H1 (cell line): ENCODE results near the gene DDX31. TPM values are rescaled to one million over a fixed set of nuclear protein-coding genes. Genes with fewer than 3 reads are reported as not detected.

Experiments used
- CTCF ChIA-PET: fragments of 300-600 bp; sonication (Branson Sonifier 250); formaldehyde crosslinking; loops from one replicate; lab custom pipeline; 2021; ENCODE audit not compliant: partially characterized antibody; lab: Charles Lee
- POLR2A ChIA-PET: fragments of 300-600 bp; sonication (Branson Sonifier 250); formaldehyde crosslinking; loops from one replicate; lab custom pipeline; 2021; ENCODE audit warnings: inconsistent platforms; ENCODE audit not compliant: partially characterized antibody; lab: Charles Lee
- DNase-seq, 2 experiments: peaks; one replicate each; pipeline versions ENCODE4 v3.0.0 to v3.0.0-alpha.2; 2010 to 2022; ENCODE audit warnings: low spot score in 2 of 2, low read depth in 1 of 2, mixed read lengths in 1 of 2
- FAIRE-seq: peaks from 2 replicates; lab custom pipeline; 2011; peaks lifted over from hg19 to GRCh38; lab: Jason Lieb, UNC
- H2AFZ ChIP-seq: 2 replicates; pipeline ENCODE4 v1.8.1; 2012; ENCODE audit warnings: low read length, inconsistent platforms
- H2AK5ac ChIP-seq: 2 replicates; pipeline ENCODE4 v1.6.1; 2013; ENCODE audit warnings: low read depth, low read length
- H2BK120ac ChIP-seq: replicated peaks from 2 replicates; pipeline ENCODE3; 2013; ENCODE audit warnings: low read depth, low read length, inconsistent platforms
- H2BK12ac ChIP-seq: 2 replicates; pipeline ENCODE4 v1.6.1; 2013; ENCODE audit warnings: low read depth, low read length
- H2BK15ac ChIP-seq: 2 replicates; pipeline ENCODE4 v1.6.1; 2013; ENCODE audit warnings: low read length
- H2BK20ac ChIP-seq: 2 replicates; pipeline ENCODE4 v1.6.1; 2013; ENCODE audit warnings: low read length
- H2BK5ac ChIP-seq: 2 replicates; pipeline ENCODE4 v1.6.1; 2013; ENCODE audit warnings: low read depth, low read length
- H3K14ac ChIP-seq: 2 replicates; pipeline ENCODE4 v1.6.1; 2013; ENCODE audit warnings: inconsistent platforms; ENCODE audit not compliant: insufficient read length
- H3K18ac ChIP-seq: 2 replicates; pipeline ENCODE4 v1.6.1; 2013; ENCODE audit warnings: low read length; ENCODE audit errors: extremely low read depth
- H3K23ac ChIP-seq: 2 replicates; pipeline ENCODE4 v1.6.1; 2013; ENCODE audit warnings: inconsistent platforms; ENCODE audit not compliant: insufficient read length
- H3K23me2 ChIP-seq: 2 replicates; pipeline ENCODE4 v1.6.1; 2013; ENCODE audit warnings: low read depth, low read length
- H3K27ac ChIP-seq: 2 replicates; pipeline ENCODE4 v1.6.1; 2011; ENCODE audit warnings: low read depth, low read length, inconsistent platforms
- H3K27me3 ChIP-seq, 4 experiments: replicated peaks in 1 of 4; 1 replicate in 1 of 4; 2 replicates in 3 of 4; pipeline versions ENCODE4 v1.6.1 to v1.8.1; 2011 to 2013; ENCODE audit warnings: low read length in 3 of 4, mild to moderate bottlenecking in 3 of 4, inconsistent platforms in 2 of 4, mixed read lengths in 2 of 4, moderate library complexity in 1 of 4; ENCODE audit not compliant: control insufficient read depth in 3 of 4, insufficient read depth in 3 of 4; ENCODE audit errors: extremely low read depth in 1 of 4
- H3K36me3 ChIP-seq, 4 experiments: 2 replicates each; pipeline versions ENCODE4 v1.6.1 to v1.8.1; 2011 to 2013; ENCODE audit warnings: mild to moderate bottlenecking in 4 of 4, low read length in 3 of 4, moderate library complexity in 2 of 4, control low read depth in 1 of 4, inconsistent platforms in 1 of 4; ENCODE audit not compliant: insufficient read depth in 4 of 4, control insufficient read depth in 2 of 4
- H3K4ac ChIP-seq: replicated peaks from 2 replicates; pipeline ENCODE3; 2013; ENCODE audit warnings: low read length, low read depth, mixed read lengths, inconsistent platforms; ENCODE audit not compliant: insufficient read length
- H3K4me1 ChIP-seq, 4 experiments: replicated peaks in 1 of 4; 1 replicate in 1 of 4; 2 replicates in 3 of 4; pipeline versions ENCODE4 v1.6.1 to v1.8.1; 2011 to 2013; ENCODE audit warnings: low read length in 3 of 4, inconsistent platforms in 2 of 4, mixed read lengths in 1 of 4; ENCODE audit not compliant: insufficient read depth in 4 of 4, control insufficient read depth in 3 of 4
- H3K4me2 ChIP-seq, 2 experiments: 2 replicates each; pipeline versions ENCODE4 v1.6.1 to v1.8.1; 2011 to 2013; ENCODE audit warnings: low read depth in 2 of 2, low read length in 2 of 2, control low read depth in 1 of 2, inconsistent platforms in 1 of 2, mild to moderate bottlenecking in 1 of 2; ENCODE audit not compliant: insufficient read depth in 1 of 2
- H3K4me3 ChIP-seq, 4 experiments: fragments of 200-600, 300-600 bp in 1 of 4; sonication (generic), shearing (Covaris generic), sonication (Bioruptor Twin) in 1 of 4; 2 replicates each; pipeline versions ENCODE4 v1.5.1 to v1.8.1; 2011 to 2016; ENCODE audit warnings: low read length in 4 of 4, low read depth in 3 of 4, control low read depth in 2 of 4, inconsistent platforms in 2 of 4, mild to moderate bottlenecking in 2 of 4, mixed read lengths in 1 of 4, moderate library complexity in 1 of 4; ENCODE audit not compliant: insufficient read depth in 2 of 4; ENCODE audit errors: extremely low read depth in 1 of 4
- H3K56ac ChIP-seq: replicated peaks from 2 replicates; pipeline ENCODE3; 2013; ENCODE audit warnings: low read depth, mild to moderate bottlenecking, mixed read lengths, low read length, inconsistent platforms; ENCODE audit not compliant: insufficient read length
- H3K79me1 ChIP-seq: 2 replicates; pipeline ENCODE4 v1.6.1; 2013; ENCODE audit warnings: low read depth, low read length, control low read depth
- H3K79me2 ChIP-seq, 2 experiments: 2 replicates each; pipeline versions ENCODE4 v1.6.1 to v1.8.1; 2012 to 2013; ENCODE audit warnings: low read length in 2 of 2, mild to moderate bottlenecking in 2 of 2, inconsistent platforms in 1 of 2; ENCODE audit not compliant: insufficient read depth in 2 of 2, control insufficient read depth in 1 of 2
- H3K9ac ChIP-seq, 4 experiments: replicated peaks in 1 of 4; 1 replicate in 1 of 4; 2 replicates in 3 of 4; pipeline versions ENCODE4 v1.6.1 to v1.8.1; 2011 to 2013; ENCODE audit warnings: low read depth in 3 of 4, low read length in 3 of 4, control low read depth in 2 of 4, mild to moderate bottlenecking in 2 of 4, moderate library complexity in 2 of 4, inconsistent platforms in 1 of 4; ENCODE audit errors: extremely low read depth in 1 of 4
- H3K9me3 ChIP-seq, 2 experiments: 2 replicates each; pipeline versions ENCODE4 v1.6.1 to v1.8.1; 2012 to 2013; ENCODE audit warnings: mild to moderate bottlenecking in 2 of 2, moderate library complexity in 2 of 2, control low read depth in 1 of 2, inconsistent platforms in 1 of 2, low read depth in 1 of 2, low read length in 1 of 2, mixed read lengths in 1 of 2; ENCODE audit not compliant: insufficient read depth in 2 of 2
- H4K20me1 ChIP-seq, 2 experiments: replicated peaks in 1 of 2; 2 replicates each; pipeline versions ENCODE3 to v1.8.1; 2011 to 2013; ENCODE audit warnings: inconsistent platforms in 2 of 2, low read length in 2 of 2, mild to moderate bottlenecking in 1 of 2; ENCODE audit not compliant: insufficient read depth in 2 of 2, control insufficient read depth in 1 of 2
- H4K5ac ChIP-seq: 2 replicates; pipeline ENCODE4 v1.6.1; 2013; ENCODE audit warnings: low read length, low read depth, mixed read lengths, inconsistent platforms; ENCODE audit not compliant: insufficient read length
- H4K8ac ChIP-seq: 2 replicates; pipeline ENCODE4 v1.8.0; 2013; ENCODE audit warnings: mild to moderate bottlenecking, moderate library complexity, low read length, inconsistent platforms; ENCODE audit not compliant: insufficient read depth; ENCODE audit errors: extremely low read depth
- H4K91ac ChIP-seq: replicated peaks from 2 replicates; pipeline ENCODE3; 2013; ENCODE audit warnings: low read length, mixed read lengths, inconsistent platforms; ENCODE audit not compliant: insufficient read length
- BCL11A ChIP-seq, 2 experiments: IDR thresholded peaks; one replicate each; pipeline ENCODE4 v1.6.1; 2011; ENCODE audit warnings: low read depth in 2 of 2, low read length in 2 of 2, mild to moderate bottlenecking in 2 of 2
- CBX5 ChIP-seq: fragments of 300-800, 300-1000 bp; sonication (generic); IDR thresholded peaks from 2 replicates; pipeline ENCODE4 v1.7.1; 2016; ENCODE audit warnings: antibody characterized with exemption, low read length, low read depth
- CBX8 ChIP-seq: fragments of 300-800, 300-1000 bp; sonication (generic); IDR thresholded peaks from 2 replicates; pipeline ENCODE4 v1.7.1; 2016; ENCODE audit warnings: low read depth, low read length, borderline replicate concordance
- CREB1 ChIP-seq: IDR thresholded peaks from 2 replicates; pipeline ENCODE4 v1.6.1; 2012; ENCODE audit warnings: inconsistent platforms
- EP300 ChIP-seq, 2 experiments: IDR thresholded peaks; 1 replicate in 1 of 2; 2 replicates in 1 of 2; pipeline ENCODE4 v1.6.1; 2011 to 2012; ENCODE audit warnings: low read depth in 2 of 2, low read length in 2 of 2, mild to moderate bottlenecking in 2 of 2, borderline replicate concordance in 1 of 2, inconsistent platforms in 1 of 2, moderate library complexity in 1 of 2
- EZH2 ChIP-seq: fragments of 200-600 bp; sonication (generic); IDR thresholded peaks from 2 replicates; pipeline ENCODE4 v1.7.1; 2012; ENCODE audit warnings: low read depth, mild to moderate bottlenecking, moderate library complexity, low read length, inconsistent platforms; ENCODE audit not compliant: severe bottlenecking
- GABPA ChIP-seq: IDR thresholded peaks from 2 replicates; pipeline ENCODE4 v1.6.1; 2011; ENCODE audit warnings: mild to moderate bottlenecking, low read length, moderate library complexity, borderline replicate concordance; ENCODE audit not compliant: insufficient read depth
- KDM1A ChIP-seq: fragments of 200-600, 300-600 bp; sonication (generic); IDR thresholded peaks from 2 replicates; pipeline ENCODE4 v1.7.1; 2016; ENCODE audit warnings: mild to moderate bottlenecking, low read length, borderline replicate concordance
- SP1 ChIP-seq: IDR thresholded peaks from 2 replicates; pipeline ENCODE4 v1.6.1; 2011; ENCODE audit warnings: low read depth, low read length
- SP4 ChIP-seq: IDR thresholded peaks from 2 replicates; pipeline ENCODE4 v1.6.1; 2012; ENCODE audit warnings: low read length, inconsistent platforms
- WGBS, 2 experiments: shearing (Covaris generic) in 1 of 2; methylation state at CpG; one replicate each; pipeline versions ENCODE4 v1.1.6 to v1.1.7; 2013 to 2015; ENCODE audit warnings: low lambda C conversion rate in 2 of 2, mixed read lengths in 2 of 2, inconsistent platforms in 1 of 2, low coverage in 1 of 2, missing lambda C conversion rate in 1 of 2; ENCODE audit not compliant: insufficient replicate concordance in 2 of 2, insufficient coverage in 1 of 2, insufficient read length in 1 of 2; ENCODE audit errors: extremely low coverage in 1 of 2, missing lambda C conversion rate in 1 of 2; 5-methylcytosine and 5-hydroxymethylcytosine counted together
- polyA plus RNA-seq, 7 experiments: library from polyadenylated mRNA; depleted of rRNA in 3 of 7; stranded (reverse) in 5 of 7; unstranded in 2 of 7; fragments of >200 nt in 5 of 7; fragments of 200-250 nt in 2 of 7; gene quantifications; 1 replicate in 5 of 7; 2 replicates in 1 of 7; 4 replicates in 1 of 7; pipeline versions ENCODE4 v1.2.1 to v1.2.3, GENCODE V29; 2011 to 2013; ENCODE audit warnings: missing spikeins in 2 of 7, mixed read lengths in 2 of 7
- total RNA-seq: library from RNA; stranded (reverse); fragmentation: NEBNext Ultra II Directional; extraction: Animal tissue kit (Norgen Biotek cat#: 25700); gene quantifications from 2 replicates; pipeline ENCODE4 v1.2.1, GENCODE V29; 2021

The DDX31 gene
- total and polyA plus RNA-seq, 2 of the 8 experiments (the other 6 are each of a cell fraction or from before 2014, with no cell fraction given), result 9.5 to 23.7 TPM

DNA sequence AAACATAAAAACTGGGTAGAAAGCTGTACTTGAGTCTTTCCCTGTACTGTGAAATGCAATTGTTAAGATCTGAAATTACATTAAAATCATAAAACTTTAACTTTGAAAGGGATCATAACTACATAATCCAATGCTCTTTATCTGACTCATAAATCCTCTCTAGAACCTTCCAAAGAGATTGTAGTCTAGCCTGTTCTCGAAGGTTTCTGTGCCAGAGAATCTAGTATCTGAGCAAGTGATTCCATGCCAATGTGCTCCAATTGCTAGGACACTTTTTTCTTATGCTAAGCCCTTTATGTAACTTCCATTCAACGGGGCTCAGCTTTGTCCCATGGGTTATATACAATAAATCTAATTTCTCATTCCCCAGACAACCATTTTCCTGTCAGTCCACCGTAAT, 21.1 kb downstream of the DDX31 start:
- Histone ChIP-seq H4K8ac (no peak overlapping the region), H3K79me2 (no peaks in the 10 kb centered on the region), H3K23ac (no peak overlapping the region), H3K27ac (no peak overlapping the region), H3K9ac (no peak overlapping the region), H3K14ac (no peak overlapping the region), H3K79me1 (no peaks in the 10 kb centered on the region), H3K4me3 (no peak overlapping the region), H2BK5ac (no peak overlapping the region), H3K4ac (no peak overlapping the region), H2BK120ac (no peak overlapping the region), H3K23me2 (no peaks in the 10 kb centered on the region), H3K18ac (no peak overlapping the region), H3K27me3 (no peaks in the 10 kb centered on the region), H2AFZ (no peak overlapping the region), H3K4me1 (no peaks in the 10 kb centered on the region), H2AK5ac (no peak overlapping the region), H3K4me2 (no peak overlapping the region), H3K36me3 (peaks cover 16 to 58% (median 45%) of the 10 kb centered on the region in 4 experiments; a peak in 7 of 8 replicates), H3K56ac (no peak overlapping the region), H3K9me3 (no peaks in the 10 kb centered on the region), H4K91ac (no peak overlapping the region), H2BK15ac (no peak overlapping the region), H4K20me1 (peaks cover 0 to 2% of the 10 kb centered on the region in 2 experiments), H2BK12ac (no peak overlapping the region), H4K5ac (no peak overlapping the region), H2BK20ac (no peak overlapping the region)
- 94% methylated on average over 3 of the region's 3 CpGs; no CpG with 5 or more reads in 1 of the 2 experiments for WGBS, 2 experiments
- ChIA-PET CTCF (interaction anchor here (0.6 to 1.6 kb wide), 6 partner anchors 9 to 47 kb away, joined by 3 to 4 read pairs (median 3); no protein-coding TSS in a partner anchor), POLR2A (interaction anchor here (0.6 to 1.1 kb wide), 4 partner anchors 10 to 223 kb away, joined by 3 to 4 read pairs (median 3); partner anchors contain the start of gene GTF3C4)
- FAIRE-seq, result no peak
- DNase-seq, result no peak
- TF ChIP-seq BCL11A (IDR thresholded peaks at IDR 0.05; ENCODE audit: low read depth in 2 of 2, low read length in 2 of 2), result no peak
- TF ChIP-seq CREB1, result no peak
- TF ChIP-seq EP300 (IDR thresholded peaks at IDR 0.05; ENCODE audit: borderline replicate concordance in 1 of 2, low read depth in 2 of 2, low read length in 2 of 2), result no peak
- no peak for TF ChIP-seq CBX8
- TF ChIP-seq SP1, result no peak
- TF ChIP-seq SP4, result no peak
- TF ChIP-seq EZH2, result no peak
- TF ChIP-seq KDM1A, result no peak
- TF ChIP-seq CBX5, result no peak
- TF ChIP-seq GABPA, result no peak
